ENCODE data around the gene DPM2. TPM values are rescaled to one million over a fixed set of nuclear protein-coding genes. Genes with fewer than 3 reads are reported as not detected.

Gene DPM2
- total RNA-seq, 1 donor from 2014 or later, result 32.7 TPM

- FAIRE-seq, result no peak
These were observed 7.2 kb downstream of the DPM2 start, which contains the start of gene PIP5KL1 for GRCh38 chr9:127930231-127931091. Gene PIP5KL1 (minus strand): TSS chr9:127930777. CDS start chr9:127930752, 25 bp downstream.

DNA sequence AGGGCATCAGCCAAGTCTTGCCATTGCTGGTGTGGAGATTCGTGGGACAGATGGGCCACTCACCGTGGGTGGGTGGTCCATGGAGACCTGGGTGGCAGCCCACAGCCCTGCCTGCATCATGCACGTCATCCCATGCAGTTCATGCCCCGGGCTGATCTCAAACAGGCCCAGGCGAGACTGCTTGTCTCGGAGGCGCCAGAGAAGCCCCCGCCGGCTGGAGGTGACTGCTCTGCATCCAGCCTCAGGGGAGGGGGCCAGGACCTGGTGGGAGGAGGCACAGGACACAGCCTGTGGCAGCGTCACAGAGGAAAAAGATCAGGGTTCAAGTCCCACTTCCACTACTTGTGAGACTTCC is 8.1 kb downstream of the DPM2 start:
- no peaks in the 10 kb centered on the region for H3K9me3 Mint-ChIP-seq (ENCODE audit: unreplicated experiment)
- no peaks in the 10 kb centered on the region for H3K36me3 ChIP-seq (ENCODE audit: insufficient read depth, low read length)
- H3K36me3 Mint-ChIP-seq (ENCODE audit: low read depth, unreplicated experiment), result peaks cover 6% of the 10 kb centered on the region
- no peak for FAIRE-seq
- no peak for DNase-seq (ENCODE audit: low read depth)
- peaks cover 36% of the 10 kb centered on the region for H3K4me1 ChIP-seq (ENCODE audit: insufficient read depth, low read length)
- H3K27ac ChIP-seq (ENCODE audit: low read depth, low read length), result no peak overlapping the region
- peak overlapping the region; percentile 89 for H3K4me2 ChIP-seq (ENCODE audit: low read length)
- no peak for TF ChIP-seq EZH2 (IDR thresholded peaks at IDR 0.05; ENCODE audit: insufficient read depth, low read length)
- TF ChIP-seq, protein P1, sequence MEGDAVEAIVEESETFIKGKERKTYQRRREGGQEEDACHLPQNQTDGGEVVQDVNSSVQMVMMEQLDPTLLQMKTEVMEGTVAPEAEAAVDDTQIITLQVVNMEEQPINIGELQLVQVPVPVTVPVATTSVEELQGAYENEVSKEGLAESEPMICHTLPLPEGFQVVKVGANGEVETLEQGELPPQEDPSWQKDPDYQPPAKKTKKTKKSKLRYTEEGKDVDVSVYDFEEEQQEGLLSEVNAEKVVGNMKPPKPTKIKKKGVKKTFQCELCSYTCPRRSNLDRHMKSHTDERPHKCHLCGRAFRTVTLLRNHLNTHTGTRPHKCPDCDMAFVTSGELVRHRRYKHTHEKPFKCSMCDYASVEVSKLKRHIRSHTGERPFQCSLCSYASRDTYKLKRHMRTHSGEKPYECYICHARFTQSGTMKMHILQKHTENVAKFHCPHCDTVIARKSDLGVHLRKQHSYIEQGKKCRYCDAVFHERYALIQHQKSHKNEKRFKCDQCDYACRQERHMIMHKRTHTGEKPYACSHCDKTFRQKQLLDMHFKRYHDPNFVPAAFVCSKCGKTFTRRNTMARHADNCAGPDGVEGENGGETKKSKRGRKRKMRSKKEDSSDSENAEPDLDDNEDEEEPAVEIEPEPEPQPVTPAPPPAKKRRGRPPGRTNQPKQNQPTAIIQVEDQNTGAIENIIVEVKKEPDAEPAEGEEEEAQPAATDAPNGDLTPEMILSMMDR (IDR thresholded peaks at IDR 0.05; ENCODE audit: insufficient read depth, low read depth, low read length), result no peak
- no peak overlapping the region for H3K9ac ChIP-seq (ENCODE audit: low read length)
- peaks cover 24% of the 10 kb centered on the region for H3K27me3 Mint-ChIP-seq (ENCODE audit: low read depth, unreplicated experiment)
- no peaks in the 10 kb centered on the region for H3K27me3 ChIP-seq (ENCODE audit: insufficient read depth, low read length)
- H4K20me1 ChIP-seq (ENCODE audit: insufficient read depth, low read length), result peaks cover 22% of the 10 kb centered on the region
- no peak overlapping the region for H2AFZ ChIP-seq (ENCODE audit: low read depth, low read length)
- H3K9me3 ChIP-seq (ENCODE audit: insufficient read depth, low read depth, low read length), result no peaks in the 10 kb centered on the region
- peaks cover 9% of the 10 kb centered on the region for H3K79me2 ChIP-seq (ENCODE audit: insufficient read depth, low read length)
- H3K4me3 Mint-ChIP-seq (ENCODE audit: unreplicated experiment), result peak overlapping the region; percentile 35
- H3K4me1 Mint-ChIP-seq (ENCODE audit: low read depth, unreplicated experiment), result peaks cover 7% of the 10 kb centered on the region
- no peak overlapping the region for H3K27ac Mint-ChIP-seq (ENCODE audit: unreplicated experiment)
- no peak overlapping the region for H3K4me3 ChIP-seq (ENCODE audit: insufficient read depth, low read depth, low read length)

More at GRCh38 chr9:127930231-127931091, 7.2 kb downstream of the DPM2 start, which contains the start of gene PIP5KL1:
- Histone ChIP-seq H3K4me2 (ENCODE audit: low read length) (peak within 1 kb of the TSS; percentile 89), H3K36me3 (ENCODE audit: insufficient read depth, low read length) (no peaks in the 10 kb centered on the region), H3K9me3 (ENCODE audit: insufficient read depth, low read depth, low read length) (no peaks in the 10 kb centered on the region), H3K27ac (ENCODE audit: low read depth, low read length) (peak within 1 kb of the TSS; percentile 86), H4K20me1 (ENCODE audit: insufficient read depth, low read length) (peaks cover 31% of the 10 kb centered on the region), H2AFZ (ENCODE audit: low read depth, low read length) (peak within 1 kb of the TSS; percentile 71), H3K4me1 (ENCODE audit: insufficient read depth, low read length) (peaks cover 36% of the 10 kb centered on the region), H3K27me3 (ENCODE audit: insufficient read depth, low read length) (no peaks in the 10 kb centered on the region), H3K4me3 (ENCODE audit: insufficient read depth, low read depth, low read length) (peak within 1 kb of the TSS; percentile 59), H3K79me2 (ENCODE audit: insufficient read depth, low read length) (peaks cover 18% of the 10 kb centered on the region), H3K9ac (ENCODE audit: low read length) (peak within 1 kb of the TSS; percentile 78)
- Mint-ChIP-seq H3K36me3 (ENCODE audit: low read depth, unreplicated experiment) (peaks cover 8% of the 10 kb centered on the region), H3K9me3 (ENCODE audit: unreplicated experiment) (no peaks in the 10 kb centered on the region), H3K4me3 (ENCODE audit: unreplicated experiment) (peak within 1 kb of the TSS; percentile 77), H3K27me3 (ENCODE audit: low read depth, unreplicated experiment) (peaks cover 18% of the 10 kb centered on the region), H3K4me1 (ENCODE audit: low read depth, unreplicated experiment) (peaks cover 7% of the 10 kb centered on the region), H3K27ac (ENCODE audit: unreplicated experiment) (peak within 1 kb of the TSS; percentile 88)
- TF ChIP-seq, protein P1 (IDR thresholded peaks at IDR 0.05; ENCODE audit: insufficient read depth, low read depth, low read length), result no peak
- TF ChIP-seq EZH2 (IDR thresholded peaks at IDR 0.05; ENCODE audit: insufficient read depth, low read length), result no peak
- peak; percentile 59 for DNase-seq (ENCODE audit: low read depth)
